Transverse colon (tissue), 4 donors: ENCODE measurements around the gene KLHL29. TPM values are rescaled to one million over a fixed set of nuclear protein-coding genes. Genes with fewer than 3 reads are reported as not detected.

Source experiments
- DNase-seq: peaks from one replicate; pipeline ENCODE4 v3.0.0-alpha.2; 2019
- H3K27ac ChIP-seq, 4 donors: fragments of 200-600 bp; sonication (generic); 2 replicates each; pipeline ENCODE4 v1.5.1; 2016 to 2018; ENCODE audit warnings: inconsistent platforms in 4 of 4
- H3K27me3 ChIP-seq: fragments of 200-600 bp; sonication (generic); 2 replicates; pipeline ENCODE4 v1.5.1; 2017; ENCODE audit warnings: inconsistent platforms
- H3K36me3 ChIP-seq, 4 donors: fragments of 200-600 bp; sonication (generic); 2 replicates each; pipeline ENCODE4 v1.5.1; 2017 to 2019; ENCODE audit warnings: inconsistent platforms in 4 of 4
- H3K4me1 ChIP-seq, 4 donors: fragments of 200-600 bp; sonication (generic); 2 replicates each; pipeline ENCODE4 v1.5.1; 2017 to 2020; ENCODE audit warnings: inconsistent platforms in 4 of 4
- H3K4me3 ChIP-seq, 4 donors: fragments of 200-600 bp; sonication (generic); 1 replicate in 1 of 4; 2 replicates in 3 of 4; pipeline versions ENCODE4 v1.5.1 to v1.6.1; 2017 to 2019; ENCODE audit warnings: inconsistent platforms in 4 of 4
- H3K9me3 ChIP-seq, 2 donors: fragments of 200-600 bp; sonication (generic); 2 replicates each; pipeline ENCODE4 v1.5.1; 2017 to 2019; ENCODE audit warnings: inconsistent platforms in 2 of 2
- EP300 ChIP-seq: sonication (generic); formaldehyde crosslinking; IDR thresholded peaks from one replicate; pipeline ENCODE4 v1.6.1; 2017; ENCODE audit warnings: antibody characterized with exemption, low read depth
- POLR2A ChIP-seq: fragments of 450-650 bp; IDR thresholded peaks from one replicate; pipeline ENCODE4 v1.6.1; 2016; ENCODE audit warnings: antibody characterized with exemption, mild to moderate bottlenecking, moderate library complexity
- POLR2AphosphoS5 ChIP-seq, 3 donors: sonication (generic); formaldehyde crosslinking; IDR thresholded peaks; one replicate each; pipeline ENCODE4 v1.6.1; 2016; ENCODE audit warnings: antibody characterized with exemption in 3 of 3
- WGBS, 2 donors: methylation state at CpG; one replicate each; pipeline ENCODE4 v1.1.5; 2018; ENCODE audit warnings: low coverage in 1 of 2; 5-methylcytosine and 5-hydroxymethylcytosine counted together
- in situ Hi-C, 4 donors: fragments of 200-750 bp; cut with MboI; loops; one replicate each; pipeline versions ENCODE4 v1.15.0 to v1.15.1; 2017; ENCODE audit warnings: low sequenced_read_pairs in 3 of 4, low pct_ligation_motif_present in 1 of 4, low pct_unique_long_range_greater_than_20kb in 1 of 4
- intact Hi-C: fragments of 100-400 bp; cut with DNase I; formaldehyde crosslinking; loops from one replicate; pipeline ENCODE4 v1.15.1; 2023; ENCODE audit warnings: low total_unique reads
- total RNA-seq, 4 donors: library from RNA; depleted of rRNA; stranded (reverse); fragments of >200 nt; gene quantifications; one replicate each; pipeline ENCODE4 v1.1.0, GENCODE V29; 2016
- TF ChIP-seq, protein P1 (sequence below), 5 experiments: fragments of 200-600 bp in 3 of 5; fragments of 450-650 bp in 2 of 5; sonication (generic) in 3 of 5; IDR thresholded peaks; 1 replicate in 2 of 5; 2 replicates in 3 of 5; pipeline ENCODE4 v1.5.1; 2016 to 2017; ENCODE audit warnings: antibody characterized with exemption in 5 of 5, inconsistent platforms in 3 of 5, mild to moderate bottlenecking in 2 of 5, moderate library complexity in 1 of 5

KLHL29 gene
- total RNA-seq, 4 donors from 2014 or later, result 3.3 to 16.5 (median 5.8) TPM

DNA sequence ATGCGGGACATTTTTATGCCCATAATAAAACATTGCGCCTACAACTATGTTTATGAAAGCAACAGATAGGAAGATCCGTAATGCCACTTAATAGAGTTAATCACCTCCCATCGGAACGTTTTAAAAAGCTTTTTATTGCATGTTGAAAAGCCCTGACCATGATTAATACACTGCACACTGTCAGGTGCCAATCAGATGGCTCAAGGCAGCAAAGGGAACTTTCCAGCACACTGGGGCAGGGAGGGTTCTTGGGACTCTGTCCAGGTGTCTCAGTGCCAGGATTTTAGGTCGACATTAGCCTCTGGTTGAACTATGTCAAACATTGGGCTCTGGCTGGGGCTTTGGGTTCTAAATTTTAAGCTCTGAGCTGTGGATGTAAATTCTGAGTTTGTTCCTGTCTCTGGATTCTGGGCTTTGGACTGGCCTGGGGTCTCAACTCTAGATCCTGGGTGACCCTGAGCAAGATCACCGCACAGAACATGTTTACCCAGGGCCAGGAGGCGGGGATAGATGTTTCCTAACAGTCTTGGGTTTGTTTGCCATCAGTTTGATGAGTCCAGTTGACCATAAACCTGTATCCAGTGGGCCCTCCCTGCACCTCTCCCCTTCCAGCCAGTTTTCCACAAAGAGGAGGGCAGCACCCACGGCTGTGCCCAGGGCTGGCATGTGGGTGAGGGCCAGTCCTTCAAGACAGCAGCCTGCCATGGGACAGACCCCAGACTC is 279.2 kb downstream of the KLHL29 start:
- H3K27me3 ChIP-seq, result no peaks in the 10 kb centered on the region
- intact Hi-C loops, result loop anchor here (5.0 kb wide), 1 partner anchor 88 kb away; no protein-coding TSS in a partner anchor
- no peak overlapping the region for H3K27ac ChIP-seq
- WGBS, 2 donors, result 45 to 65% methylated on average over 4 to 9 of the region's 9 CpGs
- no peaks in the 10 kb centered on the region for H3K36me3 ChIP-seq
- DNase-seq, result no peak
- TF ChIP-seq, protein P1, sequence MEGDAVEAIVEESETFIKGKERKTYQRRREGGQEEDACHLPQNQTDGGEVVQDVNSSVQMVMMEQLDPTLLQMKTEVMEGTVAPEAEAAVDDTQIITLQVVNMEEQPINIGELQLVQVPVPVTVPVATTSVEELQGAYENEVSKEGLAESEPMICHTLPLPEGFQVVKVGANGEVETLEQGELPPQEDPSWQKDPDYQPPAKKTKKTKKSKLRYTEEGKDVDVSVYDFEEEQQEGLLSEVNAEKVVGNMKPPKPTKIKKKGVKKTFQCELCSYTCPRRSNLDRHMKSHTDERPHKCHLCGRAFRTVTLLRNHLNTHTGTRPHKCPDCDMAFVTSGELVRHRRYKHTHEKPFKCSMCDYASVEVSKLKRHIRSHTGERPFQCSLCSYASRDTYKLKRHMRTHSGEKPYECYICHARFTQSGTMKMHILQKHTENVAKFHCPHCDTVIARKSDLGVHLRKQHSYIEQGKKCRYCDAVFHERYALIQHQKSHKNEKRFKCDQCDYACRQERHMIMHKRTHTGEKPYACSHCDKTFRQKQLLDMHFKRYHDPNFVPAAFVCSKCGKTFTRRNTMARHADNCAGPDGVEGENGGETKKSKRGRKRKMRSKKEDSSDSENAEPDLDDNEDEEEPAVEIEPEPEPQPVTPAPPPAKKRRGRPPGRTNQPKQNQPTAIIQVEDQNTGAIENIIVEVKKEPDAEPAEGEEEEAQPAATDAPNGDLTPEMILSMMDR (IDR thresholded peaks at IDR 0.05), result no peak
- no peak for TF ChIP-seq POLR2A
- TF ChIP-seq EP300, result no peak
- TF ChIP-seq POLR2AphosphoS5 (IDR thresholded peaks at IDR 0.05), result no peak
- in situ Hi-C loops, result no loop called here
- H3K4me3 ChIP-seq, result no peak overlapping the region
- no peaks in the 10 kb centered on the region for H3K9me3 ChIP-seq
- H3K4me1 ChIP-seq, result peaks cover 0 to 11% (median under 1%) of the 10 kb centered on the region in 4 donors

DNA sequence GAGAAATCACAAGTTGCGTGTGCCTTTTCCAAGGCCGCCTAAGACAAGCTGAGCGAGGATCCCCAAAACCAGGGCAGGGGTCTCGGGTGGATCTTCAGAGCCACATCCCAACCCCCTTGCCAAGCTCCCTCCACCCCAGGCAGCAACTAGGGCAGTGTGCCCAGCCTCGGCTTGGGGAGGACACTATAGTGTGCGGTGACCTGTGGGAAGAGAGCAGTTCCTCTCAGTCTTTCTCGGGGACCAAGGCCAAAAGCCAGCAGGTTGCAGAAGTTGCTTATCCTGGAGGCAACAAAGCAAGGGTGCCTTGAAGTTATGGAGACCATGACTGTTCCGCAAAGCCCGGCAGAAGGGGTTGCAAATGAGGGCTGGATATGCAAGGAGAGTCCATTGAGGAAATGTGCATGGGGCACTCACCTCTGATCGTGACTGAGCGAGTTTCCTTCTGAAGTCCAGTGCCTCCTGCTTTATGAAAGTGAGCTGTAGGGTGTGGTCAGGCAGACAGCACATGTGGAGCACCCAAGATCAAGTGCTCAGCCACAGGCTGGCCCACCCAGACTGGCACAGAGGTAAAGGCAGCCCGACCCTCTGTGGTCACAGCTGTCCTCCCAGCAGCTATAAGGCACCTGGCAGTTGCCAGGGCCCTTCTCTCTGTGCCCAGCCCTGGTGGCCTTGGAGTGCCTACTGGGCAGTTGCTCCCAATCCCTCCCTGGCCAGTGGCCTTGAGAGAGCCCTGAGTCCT is 281.4 kb downstream of the KLHL29 start:
- Histone ChIP-seq H3K4me1 (peaks cover 4 to 16% (median 8%) of the 10 kb centered on the region in 4 donors), H3K27ac (no peak overlapping the region), H3K4me3 (no peak overlapping the region), H3K36me3 (no peaks in the 10 kb centered on the region), H3K9me3 (no peaks in the 10 kb centered on the region), H3K27me3 (no peaks in the 10 kb centered on the region)
- no peak for TF ChIP-seq POLR2AphosphoS5 (IDR thresholded peaks at IDR 0.05)
- TF ChIP-seq POLR2A, result no peak
- no peak for TF ChIP-seq EP300
- TF ChIP-seq, protein P1 (IDR thresholded peaks at IDR 0.05), result no peak
- WGBS, 2 donors, result 89% methylated on average over 12 of the region's 12 CpGs; no CpG with 5 or more reads in 1 of the 2 donors
- in situ Hi-C loops (no loop called here), intact Hi-C loops (no loop called here)
- DNase-seq, result no peak

DNA sequence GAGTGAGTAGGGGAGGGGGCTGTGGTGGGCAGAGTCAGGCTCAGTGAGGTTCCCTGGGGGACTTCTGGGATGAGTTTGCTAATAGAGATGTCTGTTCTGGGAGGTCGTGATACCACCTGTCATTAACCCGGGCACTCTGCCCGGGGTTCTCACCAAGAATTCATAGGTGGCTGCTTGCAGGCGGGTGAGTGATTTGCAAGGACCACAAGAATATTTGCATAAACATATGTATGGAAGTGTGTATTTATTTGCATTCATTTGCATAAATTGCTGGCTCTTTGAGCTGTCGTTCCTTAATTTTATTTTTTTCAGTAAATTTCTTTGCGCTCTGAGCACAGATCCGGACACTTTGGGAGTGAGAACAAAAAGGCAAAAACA is 282.0 kb downstream of the KLHL29 start:
- TF ChIP-seq EP300, result no peak
- TF ChIP-seq POLR2AphosphoS5 (IDR thresholded peaks at IDR 0.05), result no peak
- TF ChIP-seq, protein P1 (IDR thresholded peaks at IDR 0.05), result no peak
- no peak for TF ChIP-seq POLR2A
- H3K27ac ChIP-seq, result no peak overlapping the region
- no peaks in the 10 kb centered on the region for H3K36me3 ChIP-seq
- H3K9me3 ChIP-seq, result no peaks in the 10 kb centered on the region
- intact Hi-C loops, result no loop called here
- no peaks in the 10 kb centered on the region for H3K27me3 ChIP-seq
- 89 to 100% methylated on average over 4 to 7 of the region's 7 CpGs for WGBS, 2 donors
- no peak overlapping the region for H3K4me3 ChIP-seq
- DNase-seq, result no peak
- in situ Hi-C loops, result no loop called here
- peaks cover 4 to 16% (median 8%) of the 10 kb centered on the region in 4 donors for H3K4me1 ChIP-seq

DNA sequence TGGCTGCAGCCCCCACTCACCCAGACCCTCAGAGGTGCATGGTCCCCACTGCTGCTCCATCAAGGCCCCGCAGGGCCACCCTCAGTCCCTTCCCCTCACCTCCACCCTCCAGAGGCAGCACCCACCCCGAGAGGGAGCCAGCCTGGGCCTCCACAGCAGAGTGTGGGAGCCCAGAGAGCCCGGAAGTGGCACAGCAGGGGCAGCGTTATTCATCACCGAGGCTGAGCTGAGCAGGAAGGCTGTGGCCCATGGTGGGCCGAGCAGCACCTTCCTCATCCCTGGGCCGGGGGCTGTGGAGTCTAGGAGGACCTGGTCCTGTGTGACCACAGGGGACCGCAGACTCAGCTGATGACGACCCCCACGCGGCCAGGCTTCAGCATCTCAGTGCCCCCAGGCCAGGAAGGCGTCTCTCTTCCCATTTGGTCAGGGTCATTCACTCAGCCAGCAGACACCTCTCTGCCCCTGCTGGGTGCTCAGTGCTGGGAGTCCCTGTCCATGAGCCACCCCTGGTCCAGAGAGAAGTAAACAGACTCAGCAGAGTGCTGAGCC is 283.9 kb downstream of the KLHL29 start:
- Histone ChIP-seq H3K27me3 (no peaks in the 10 kb centered on the region), H3K36me3 (no peaks in the 10 kb centered on the region), H3K4me1 (peaks cover 4 to 12% (median 8%) of the 10 kb centered on the region in 4 donors), H3K4me3 (no peak overlapping the region), H3K9me3 (no peaks in the 10 kb centered on the region), H3K27ac (peak overlapping the region in 2 of 4 donors; percentile 28 to 70)
- DNase-seq, result no peak
- WGBS, 2 donors, result 80% methylated on average over 10 of the region's 12 CpGs; no CpG with 5 or more reads in 1 of the 2 donors
- TF ChIP-seq POLR2AphosphoS5 (IDR thresholded peaks at IDR 0.05) (no peak), POLR2A (no peak), EP300 (no peak)
- TF ChIP-seq, protein P1 (IDR thresholded peaks at IDR 0.05), result no peak
- intact Hi-C loops (no loop called here), in situ Hi-C loops (no loop called here)
